A549 (cell line): ENCODE data around the gene MDFIC. TPM values are rescaled to one million over a fixed set of nuclear protein-coding genes. Genes with fewer than 3 reads are reported as not detected.

Source experiments
- ATAC-seq, 2 experiments: fragments of 200-7000 bp in 1 of 2; fragments of >200 bp in 1 of 2; cut with Nextera tagmentation in 1 of 2; cut with Tn5 transposase in 1 of 2; 3 replicates each; pipeline versions ENCODE4 v1.8.0 to v1.9.1; 2018 to 2020; ENCODE audit warnings: mild to moderate bottlenecking in 1 of 2, moderate library complexity in 1 of 2
- CTCF ChIA-PET: fragments of 300-600 bp; sonication (Branson Sonifier 250); formaldehyde crosslinking; extraction: SDS; loops from one replicate; lab custom pipeline; 2021; ENCODE audit warnings: antibody characterized with exemption, inconsistent platforms; lab: Yijun Ruan, JAX
- POLR2A ChIA-PET: fragments of 350-600 bp; formaldehyde crosslinking; extraction: SDS; loops from one replicate; lab custom pipeline; 2021; ENCODE audit warnings: antibody characterized with exemption, inconsistent platforms; lab: Yijun Ruan, JAX
- DNase-seq, 2 experiments: peaks; one replicate each; pipeline versions ENCODE4 v3.0.0 to v3.0.0-alpha.2; 2011 to 2016; ENCODE audit warnings: low read depth in 1 of 2, low spot score in 1 of 2
- FAIRE-seq: peaks from 2 replicates; lab custom pipeline; 2011; peaks lifted over from hg19 to GRCh38; lab: Jason Lieb, UNC
- H3K27ac ChIP-seq, 2 experiments: fragments of >200 bp; sonication (Bioruptor Twin); formaldehyde crosslinking; 3 replicates each; pipeline ENCODE4 v1.5.1; 2016 to 2017
- H3K4me1 ChIP-seq: fragments of >200 bp; sonication (Bioruptor Twin); formaldehyde crosslinking; 3 replicates; pipeline ENCODE4 v1.6.1; 2016
- H3K4me2 ChIP-seq: fragments of >200 bp; sonication (Bioruptor Twin); formaldehyde crosslinking; 3 replicates; pipeline ENCODE4 v1.6.1; 2016
- H3K4me3 ChIP-seq: fragments of >200 bp; sonication (Bioruptor Twin); formaldehyde crosslinking; 3 replicates; pipeline ENCODE4 v1.5.1; 2016
- H3K9me3 ChIP-seq: fragments of >200 bp; sonication (Bioruptor Twin); formaldehyde crosslinking; 3 replicates; pipeline ENCODE4 v1.6.1; 2016
- CBX2 ChIP-seq: fragments of 200-600 bp; sonication (generic); IDR thresholded peaks from 2 replicates; pipeline ENCODE4 v1.6.1; 2016; ENCODE audit warnings: low read depth, mild to moderate bottlenecking, borderline replicate concordance
- CHD4 ChIP-seq: fragments of 200-600 bp; sonication (generic); IDR thresholded peaks from 2 replicates; pipeline ENCODE4 v1.6.1; 2016; ENCODE audit warnings: antibody characterized with exemption, mild to moderate bottlenecking, borderline replicate concordance
- EHMT2 ChIP-seq: fragments of 200-600 bp; sonication (generic); IDR thresholded peaks from 2 replicates; pipeline ENCODE4 v1.6.1; 2016; ENCODE audit warnings: antibody characterized with exemption, low read depth, mild to moderate bottlenecking, moderate library complexity
- ESRRA ChIP-seq: fragments of 150-350 bp; IDR thresholded peaks from 2 replicates; pipeline ENCODE4 v1.6.1; 2014; ENCODE audit warnings: mild to moderate bottlenecking, low read length, borderline replicate concordance
- FOSB ChIP-seq: fragments of 250-450 bp; sonication (Bioruptor Pico); IDR thresholded peaks from 2 replicates; pipeline ENCODE4 v1.5.0; 2020; ENCODE audit warnings: mild to moderate bottlenecking, moderate library complexity
- FOXS1 ChIP-seq: fragments of 250-450 bp; sonication (Bioruptor Pico); IDR thresholded peaks from 2 replicates; pipeline ENCODE4 v1.5.0; 2020; ENCODE audit warnings: mild to moderate bottlenecking, moderate library complexity
- HEYL ChIP-seq: fragments of 250-450 bp; sonication (Bioruptor Pico); IDR thresholded peaks from 2 replicates; pipeline ENCODE4 v1.8.0; 2021; ENCODE audit warnings: mild to moderate bottlenecking, moderate library complexity
- HOXA7 ChIP-seq: fragments of 250-450 bp; sonication (Bioruptor Pico); IDR thresholded peaks from 2 replicates; pipeline ENCODE4 v1.5.0; 2020; ENCODE audit warnings: mild to moderate bottlenecking, moderate library complexity
- HOXB13 ChIP-seq: fragments of 250-450 bp; sonication (Bioruptor Pico); IDR thresholded peaks from 2 replicates; pipeline ENCODE4 v1.5.0; 2020; ENCODE audit warnings: low read depth, mild to moderate bottlenecking, moderate library complexity
- HOXB5 ChIP-seq: fragments of 250-450 bp; sonication (Bioruptor Pico); IDR thresholded peaks from 2 replicates; pipeline ENCODE4 v1.5.0; 2020; ENCODE audit warnings: mild to moderate bottlenecking, moderate library complexity
- JUN ChIP-seq, 2 experiments: fragments of >200 bp; sonication (Bioruptor Twin); formaldehyde crosslinking; IDR thresholded peaks; 2 replicates in 1 of 2; 3 replicates in 1 of 2; pipeline ENCODE4 v1.6.1; 2016 to 2017
- MAFK ChIP-seq: fragments of 450-650 bp; IDR thresholded peaks from 2 replicates; pipeline ENCODE4 v1.6.1; 2014; ENCODE audit not compliant: partially characterized antibody
- MYC ChIP-seq: IDR thresholded peaks from 2 replicates; pipeline ENCODE4 v1.6.1; 2012; ENCODE audit warnings: mild to moderate bottlenecking, inconsistent platforms, low read length, improper control_type of control experiment, borderline replicate concordance
- PHF8 ChIP-seq: fragments of 200-600 bp; sonication (generic); IDR thresholded peaks from 2 replicates; pipeline ENCODE4 v1.6.1; 2016; ENCODE audit warnings: low read depth, mild to moderate bottlenecking, antibody characterized with exemption, moderate library complexity, borderline replicate concordance
- POLR2A ChIP-seq: IDR thresholded peaks from 2 replicates; pipeline ENCODE4 v1.6.1; 2012; ENCODE audit warnings: mild to moderate bottlenecking, low read length
- POLR2AphosphoS2 ChIP-seq: conservative IDR thresholded peaks from 2 replicates; pipeline ENCODE4 v1.6.1; 2012; ENCODE audit warnings: low read length, improper control_type of control experiment, inconsistent platforms
- RAD21 ChIP-seq, 2 experiments: fragments of >200 bp in 1 of 2; sonication (Bioruptor Twin) in 1 of 2; formaldehyde crosslinking in 1 of 2; IDR thresholded peaks in 1 of 2; conservative IDR thresholded peaks in 1 of 2; 2 replicates in 1 of 2; 3 replicates in 1 of 2; pipeline ENCODE4 v1.6.1; 2012 to 2018; ENCODE audit warnings: inconsistent platforms in 1 of 2
- RNF2 ChIP-seq: fragments of 200-600 bp; sonication (generic); IDR thresholded peaks from 2 replicates; pipeline ENCODE4 v1.6.1; 2016; ENCODE audit warnings: low read depth, mild to moderate bottlenecking, antibody characterized with exemption, moderate library complexity, borderline replicate concordance
- SMC3 ChIP-seq: fragments of >200 bp; sonication (Bioruptor Twin); formaldehyde crosslinking; IDR thresholded peaks from 3 replicates; pipeline ENCODE4 v1.6.1; 2018; ENCODE audit warnings: inconsistent platforms
- ZFP36 ChIP-seq: fragments of 450-650 bp; IDR thresholded peaks from 2 replicates; pipeline ENCODE4 v1.6.1; 2014; ENCODE audit warnings: borderline replicate concordance; ENCODE audit not compliant: partially characterized antibody
- WGBS: methylation state at CpG from one replicate; pipeline ENCODE4 v1.1.6; 2017; ENCODE audit errors: missing lambda C conversion rate; 5-methylcytosine and 5-hydroxymethylcytosine counted together
- polyA minus RNA-seq: library from RNA; depleted of rRNA, polyadenylated mRNA; stranded (reverse); fragments of >200 nt; gene quantifications from 2 replicates; pipeline ENCODE4 v1.2.3, GENCODE V29; 2011; rRNA and poly(A)+ RNA removed
- polyA plus RNA-seq, 4 experiments: library from polyadenylated mRNA; depleted of rRNA in 3 of 4; stranded (reverse); fragments of >200 nt; fragmentation: RNase III in 1 of 4; extraction: RNeasy Plus Mini Kit Qiagen cat#74134 plus additional on column Dnase treatment in 1 of 4; gene quantifications; 2 replicates in 3 of 4; 3 replicates in 1 of 4; pipeline ENCODE4 v1.2.3, GENCODE V29; 2011 to 2017
- TF ChIP-seq, protein P1 (sequence below): IDR thresholded peaks from 2 replicates; pipeline ENCODE4 v1.6.1; 2012
- TF ChIP-seq, protein P2 (sequence below): fragments of 200-600 bp; sonication (generic); IDR thresholded peaks from 2 replicates; pipeline ENCODE4 v1.6.1; 2016; ENCODE audit warnings: antibody characterized with exemption, mild to moderate bottlenecking, moderate library complexity
- TF ChIP-seq, protein P3 (sequence below): fragments of >200 bp; sonication (Bioruptor Twin); formaldehyde crosslinking; IDR thresholded peaks from 3 replicates; pipeline ENCODE4 v1.6.1; 2016
- TF ChIP-seq, protein P4 (sequence below): fragments of 250-450 bp; sonication (Bioruptor Pico); IDR thresholded peaks from 2 replicates; pipeline ENCODE4 v1.5.0; 2021; ENCODE audit warnings: mild to moderate bottlenecking, moderate library complexity, borderline replicate concordance
- TF ChIP-seq, protein P5 (sequence below): fragments of >200 bp; sonication (Bioruptor Twin); formaldehyde crosslinking; IDR thresholded peaks from 3 replicates; pipeline ENCODE4 v1.5.1; 2016

The MDFIC gene, protein sequence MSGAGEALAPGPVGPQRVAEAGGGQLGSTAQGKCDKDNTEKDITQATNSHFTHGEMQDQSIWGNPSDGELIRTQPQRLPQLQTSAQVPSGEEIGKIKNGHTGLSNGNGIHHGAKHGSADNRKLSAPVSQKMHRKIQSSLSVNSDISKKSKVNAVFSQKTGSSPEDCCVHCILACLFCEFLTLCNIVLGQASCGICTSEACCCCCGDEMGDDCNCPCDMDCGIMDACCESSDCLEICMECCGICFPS
- polyA plus RNA-seq (2011; rRNA removed), result 30.6 and 38.5 TPM in 2 replicates
- 11.5 and 15.7 TPM in 2 replicates for polyA plus RNA-seq (2012; cell fraction: cytosol; rRNA removed)
- polyA plus RNA-seq (2012; cell fraction: nucleus; rRNA removed), result 4.2 and 4.5 TPM in 2 replicates
- polyA plus RNA-seq (2017; fragmentation: RNase III; extraction: RNeasy Plus Mini Kit Qiagen cat#74134 plus additional on column Dnase treatment), result 14.4 to 19.5 TPM (median 18.7 TPM) in 3 replicates
- polyA minus RNA-seq, result 26.1 and 29.9 TPM in 2 replicates

DNA sequence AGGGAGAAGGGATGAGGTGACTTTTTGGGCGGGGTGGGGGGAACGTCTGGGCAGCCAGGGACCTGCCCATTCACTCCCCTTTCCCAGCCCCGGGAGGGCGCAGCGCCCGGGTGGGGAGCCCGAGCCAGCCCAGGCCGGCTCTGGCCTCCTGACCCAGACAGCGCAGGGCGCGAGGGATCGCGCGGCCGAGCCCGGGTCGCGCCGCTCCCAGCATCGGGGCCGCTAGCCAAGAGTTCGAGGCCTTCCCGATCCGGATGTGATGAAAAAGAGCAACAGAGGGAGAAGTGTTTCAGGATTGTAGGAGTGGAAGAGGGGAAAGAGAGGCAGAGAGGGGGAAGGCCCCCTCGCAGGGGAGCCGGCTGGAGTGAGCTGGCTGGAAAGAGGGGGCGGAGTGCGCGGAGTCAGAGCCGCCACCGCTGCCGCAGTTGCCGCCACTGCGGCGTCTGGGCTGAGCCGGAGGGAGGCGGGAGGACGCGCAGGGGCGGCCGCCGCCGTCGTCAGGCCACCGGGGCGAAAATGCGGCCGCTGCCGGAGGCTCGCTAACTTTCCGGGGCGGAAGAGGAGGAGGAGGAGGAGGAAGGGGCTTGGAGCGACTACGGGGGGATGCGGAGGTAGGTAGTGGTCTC, at the start of gene MDFIC:
Gene MDFIC (plus strand): TSS at position 69 of the 626 bp plus-strand sequence. CDS start 940 bp downstream, outside the sequence.
- no peak for FAIRE-seq
- H3K4me1 ChIP-seq, result peaks cover 10% of the 10 kb centered on the region
- WGBS, result 2% methylated on average over 47 of the region's 55 CpGs
- H3K27ac ChIP-seq, result peak within 1 kb of the TSS; percentile 89 to 94
- peak within 1 kb of the TSS; percentile 75 for H3K4me3 ChIP-seq
- ChIA-PET CTCF (interaction anchor here (1.0 kb wide), 1 partner anchor 168 kb away, joined by 3 read pairs; no protein-coding TSS in a partner anchor), POLR2A (interaction anchor here (0.7 kb wide), 1 partner anchor 36 kb away, joined by 3 read pairs; no protein-coding TSS in a partner anchor)
- TF ChIP-seq MAFK, result no peak
- TF ChIP-seq, protein P1, sequence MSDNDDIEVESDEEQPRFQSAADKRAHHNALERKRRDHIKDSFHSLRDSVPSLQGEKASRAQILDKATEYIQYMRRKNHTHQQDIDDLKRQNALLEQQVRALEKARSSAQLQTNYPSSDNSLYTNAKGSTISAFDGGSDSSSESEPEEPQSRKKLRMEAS, result 0 out of 2 replicates have a peak, but pooled peaks have one; percentile 37
- TF ChIP-seq ZFP36, result no peak
- TF ChIP-seq, protein P2, sequence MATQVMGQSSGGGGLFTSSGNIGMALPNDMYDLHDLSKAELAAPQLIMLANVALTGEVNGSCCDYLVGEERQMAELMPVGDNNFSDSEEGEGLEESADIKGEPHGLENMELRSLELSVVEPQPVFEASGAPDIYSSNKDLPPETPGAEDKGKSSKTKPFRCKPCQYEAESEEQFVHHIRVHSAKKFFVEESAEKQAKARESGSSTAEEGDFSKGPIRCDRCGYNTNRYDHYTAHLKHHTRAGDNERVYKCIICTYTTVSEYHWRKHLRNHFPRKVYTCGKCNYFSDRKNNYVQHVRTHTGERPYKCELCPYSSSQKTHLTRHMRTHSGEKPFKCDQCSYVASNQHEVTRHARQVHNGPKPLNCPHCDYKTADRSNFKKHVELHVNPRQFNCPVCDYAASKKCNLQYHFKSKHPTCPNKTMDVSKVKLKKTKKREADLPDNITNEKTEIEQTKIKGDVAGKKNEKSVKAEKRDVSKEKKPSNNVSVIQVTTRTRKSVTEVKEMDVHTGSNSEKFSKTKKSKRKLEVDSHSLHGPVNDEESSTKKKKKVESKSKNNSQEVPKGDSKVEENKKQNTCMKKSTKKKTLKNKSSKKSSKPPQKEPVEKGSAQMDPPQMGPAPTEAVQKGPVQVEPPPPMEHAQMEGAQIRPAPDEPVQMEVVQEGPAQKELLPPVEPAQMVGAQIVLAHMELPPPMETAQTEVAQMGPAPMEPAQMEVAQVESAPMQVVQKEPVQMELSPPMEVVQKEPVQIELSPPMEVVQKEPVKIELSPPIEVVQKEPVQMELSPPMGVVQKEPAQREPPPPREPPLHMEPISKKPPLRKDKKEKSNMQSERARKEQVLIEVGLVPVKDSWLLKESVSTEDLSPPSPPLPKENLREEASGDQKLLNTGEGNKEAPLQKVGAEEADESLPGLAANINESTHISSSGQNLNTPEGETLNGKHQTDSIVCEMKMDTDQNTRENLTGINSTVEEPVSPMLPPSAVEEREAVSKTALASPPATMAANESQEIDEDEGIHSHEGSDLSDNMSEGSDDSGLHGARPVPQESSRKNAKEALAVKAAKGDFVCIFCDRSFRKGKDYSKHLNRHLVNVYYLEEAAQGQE, result no peak; the same call in 1 of the 2 replicates
- 0 out of 2 replicates have a peak, but pooled peaks have one; percentile 31 for TF ChIP-seq FOSB (CRISPR knock-in tag)
- peak; percentile 31; the same call in 1 of the 3 replicates for TF ChIP-seq SMC3
- 0 out of 2 replicates have a peak, but pooled peaks have one; percentile 13 for TF ChIP-seq RNF2
- TF ChIP-seq HOXB5 (CRISPR knock-in tag), result no peak
- TF ChIP-seq, protein P3, sequence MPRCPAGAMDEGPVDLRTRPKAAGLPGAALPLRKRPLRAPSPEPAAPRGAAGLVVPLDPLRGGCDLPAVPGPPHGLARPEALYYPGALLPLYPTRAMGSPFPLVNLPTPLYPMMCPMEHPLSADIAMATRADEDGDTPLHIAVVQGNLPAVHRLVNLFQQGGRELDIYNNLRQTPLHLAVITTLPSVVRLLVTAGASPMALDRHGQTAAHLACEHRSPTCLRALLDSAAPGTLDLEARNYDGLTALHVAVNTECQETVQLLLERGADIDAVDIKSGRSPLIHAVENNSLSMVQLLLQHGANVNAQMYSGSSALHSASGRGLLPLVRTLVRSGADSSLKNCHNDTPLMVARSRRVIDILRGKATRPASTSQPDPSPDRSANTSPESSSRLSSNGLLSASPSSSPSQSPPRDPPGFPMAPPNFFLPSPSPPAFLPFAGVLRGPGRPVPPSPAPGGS, result 0 out of 3 replicates have a peak, but pooled peaks have one; percentile 39
- TF ChIP-seq, protein P4, sequence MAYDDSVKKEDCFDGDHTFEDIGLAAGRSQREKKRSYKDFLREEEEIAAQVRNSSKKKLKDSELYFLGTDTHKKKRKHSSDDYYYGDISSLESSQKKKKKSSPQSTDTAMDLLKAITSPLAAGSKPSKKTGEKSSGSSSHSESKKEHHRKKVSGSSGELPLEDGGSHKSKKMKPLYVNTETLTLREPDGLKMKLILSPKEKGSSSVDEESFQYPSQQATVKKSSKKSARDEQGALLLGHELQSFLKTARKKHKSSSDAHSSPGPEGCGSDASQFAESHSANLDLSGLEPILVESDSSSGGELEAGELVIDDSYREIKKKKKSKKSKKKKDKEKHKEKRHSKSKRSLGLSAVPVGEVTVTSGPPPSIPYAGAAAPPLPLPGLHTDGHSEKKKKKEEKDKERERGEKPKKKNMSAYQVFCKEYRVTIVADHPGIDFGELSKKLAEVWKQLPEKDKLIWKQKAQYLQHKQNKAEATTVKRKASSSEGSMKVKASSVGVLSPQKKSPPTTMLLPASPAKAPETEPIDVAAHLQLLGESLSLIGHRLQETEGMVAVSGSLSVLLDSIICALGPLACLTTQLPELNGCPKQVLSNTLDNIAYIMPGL (CRISPR knock-in tag), result peak; percentile 28; the same call in 1 of the 2 replicates
- no peak for TF ChIP-seq EHMT2
- TF ChIP-seq HEYL (CRISPR knock-in tag), result no peak
- TF ChIP-seq PHF8, result peak; percentile 73
- no peak for TF ChIP-seq HOXB13 (CRISPR knock-in tag)
- no peak for TF ChIP-seq POLR2AphosphoS2
- no peak for TF ChIP-seq ESRRA
- peak in 1 of 2 experiments; percentile 20; a peak in 1 of 5 replicates for TF ChIP-seq RAD21 (conservative IDR thresholded peaks at IDR 0.05 in 1 of 2, IDR thresholded peaks at IDR 0.05 in 1 of 2)
- TF ChIP-seq HOXA7 (CRISPR knock-in tag), result no peak
- no peak for TF ChIP-seq FOXS1
- no peak for TF ChIP-seq CBX2
- TF ChIP-seq, protein P5, sequence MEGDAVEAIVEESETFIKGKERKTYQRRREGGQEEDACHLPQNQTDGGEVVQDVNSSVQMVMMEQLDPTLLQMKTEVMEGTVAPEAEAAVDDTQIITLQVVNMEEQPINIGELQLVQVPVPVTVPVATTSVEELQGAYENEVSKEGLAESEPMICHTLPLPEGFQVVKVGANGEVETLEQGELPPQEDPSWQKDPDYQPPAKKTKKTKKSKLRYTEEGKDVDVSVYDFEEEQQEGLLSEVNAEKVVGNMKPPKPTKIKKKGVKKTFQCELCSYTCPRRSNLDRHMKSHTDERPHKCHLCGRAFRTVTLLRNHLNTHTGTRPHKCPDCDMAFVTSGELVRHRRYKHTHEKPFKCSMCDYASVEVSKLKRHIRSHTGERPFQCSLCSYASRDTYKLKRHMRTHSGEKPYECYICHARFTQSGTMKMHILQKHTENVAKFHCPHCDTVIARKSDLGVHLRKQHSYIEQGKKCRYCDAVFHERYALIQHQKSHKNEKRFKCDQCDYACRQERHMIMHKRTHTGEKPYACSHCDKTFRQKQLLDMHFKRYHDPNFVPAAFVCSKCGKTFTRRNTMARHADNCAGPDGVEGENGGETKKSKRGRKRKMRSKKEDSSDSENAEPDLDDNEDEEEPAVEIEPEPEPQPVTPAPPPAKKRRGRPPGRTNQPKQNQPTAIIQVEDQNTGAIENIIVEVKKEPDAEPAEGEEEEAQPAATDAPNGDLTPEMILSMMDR, result peak; percentile 13; the same call in 1 of the 3 replicates
- TF ChIP-seq CHD4, result no peak
- peak; percentile 32 for TF ChIP-seq POLR2A
- TF ChIP-seq JUN (IDR thresholded peaks at IDR 0.05), result peak; percentile 46 to 48; a peak in 2 of 5 replicates
- no peak for TF ChIP-seq MYC
- peak; percentile 84 to 94 for ATAC-seq
- peak within 1 kb of the TSS; percentile 77 for H3K4me2 ChIP-seq
- DNase-seq, result peak; percentile 68 to 71
- H3K9me3 ChIP-seq, result no peaks in the 10 kb centered on the region
